Activated CD4-positive, alpha-beta memory T cell treated with anti-CD3 and anti-CD28 coated beads for 36 hours (primary cell): ENCODE measurements around the gene PRCP. TPM values are rescaled to one million over a fixed set of nuclear protein-coding genes. Genes with fewer than 3 reads are reported as not detected.
A peak's percentile ranks its signal among the peaks of the same experiment; 100 is the strongest.
"Not testable (repeated sequence)": the region's sequence is repeated elsewhere in the genome, so short reads cannot be mapped to it uniquely, and the experiment has no call there.

ENCODE experiments used
- CTCF ChIA-PET: fragments of 350-600 bp; sonication (Branson Sonifier 250); formaldehyde crosslinking; loops from one replicate; lab custom pipeline; 2021; ENCODE audit warnings: antibody characterized with exemption, inconsistent platforms; lab: Charles Lee
- POLR2A ChIA-PET: fragments of 350-600 bp; sonication (Branson Sonifier 250); formaldehyde crosslinking; loops from one replicate; lab custom pipeline; 2021; ENCODE audit warnings: antibody characterized with exemption; lab: Charles Lee
- DNase-seq: peaks from one replicate; pipeline ENCODE4 v3.0.0-alpha.2; 2020
- H3K27ac Mint-ChIP-seq: one replicate; pipeline ENCODE4 v1.8.0; 2021; ENCODE audit warnings: mixed read lengths
- H3K27me3 Mint-ChIP-seq: one replicate; pipeline ENCODE4 v1.8.0; 2021; ENCODE audit warnings: mixed read lengths
- H3K36me3 Mint-ChIP-seq: one replicate; pipeline ENCODE4 v1.8.0; 2021; ENCODE audit warnings: mixed read lengths
- H3K4me1 Mint-ChIP-seq: one replicate; pipeline ENCODE4 v1.8.0; 2021; ENCODE audit warnings: low read depth, mixed read lengths
- H3K4me3 Mint-ChIP-seq: one replicate; pipeline ENCODE4 v1.8.0; 2021; ENCODE audit warnings: mild to moderate bottlenecking, mixed read lengths
- H3K9me3 Mint-ChIP-seq: one replicate; pipeline ENCODE4 v1.8.0; 2021; ENCODE audit warnings: mixed read lengths
- intact Hi-C: fragments of 100-400 bp; cut with micrococcal nuclease; formaldehyde crosslinking; loops from one replicate; pipeline ENCODE4 v1.15.1; 2023
- total RNA-seq, 2 experiments: library from RNA; stranded (reverse); gene quantifications; one replicate each; pipeline ENCODE4 v1.2.3, GENCODE V29; 2021

Gene PRCP
- total RNA-seq, 2 experiments from 2014 or later = 26.7 to 27.0 TPM

DNA sequence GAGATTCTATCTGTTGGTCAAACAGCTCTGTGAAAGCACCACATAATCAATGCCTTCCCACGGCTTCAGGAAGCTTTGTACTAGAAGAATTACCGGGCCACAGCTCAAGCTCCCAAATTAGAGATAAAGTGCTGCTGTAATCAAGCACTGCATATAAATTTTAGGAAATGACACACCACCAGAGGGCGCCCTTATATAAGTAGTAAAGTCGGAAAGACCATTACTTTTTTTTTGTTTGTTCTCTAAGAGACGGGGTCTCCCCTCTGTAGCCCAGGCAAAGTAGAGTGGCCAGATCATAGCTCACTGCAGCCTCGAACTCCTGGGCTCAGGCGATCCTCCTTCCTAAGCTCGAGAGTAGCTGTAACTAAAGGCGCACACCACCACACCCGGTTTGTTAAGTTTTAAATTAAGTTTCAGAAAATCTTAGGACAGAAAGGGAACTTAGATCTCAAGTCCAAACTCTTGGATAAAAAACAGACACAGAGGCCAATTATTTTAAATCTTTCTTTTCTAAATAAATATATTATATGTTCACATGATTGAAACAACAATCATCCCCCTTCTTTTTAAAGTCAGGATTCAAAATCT lies 32.6 kb downstream of the PRCP start:
- H3K4me1 Mint-ChIP-seq = peaks cover 12% of the 10 kb centered on the region
- no peaks in the 10 kb centered on the region for H3K36me3 Mint-ChIP-seq
- intact Hi-C loops = loop anchor here (1.0 to 10.0 kb wide), 6 partner anchors 28 to 953 kb away; partner anchors contain the start of gene DDIAS
- H3K4me3 Mint-ChIP-seq = no peak overlapping the region
- H3K27me3 Mint-ChIP-seq = no peaks in the 10 kb centered on the region
- POLR2A ChIA-PET = interaction anchor here (0.9 to 1.2 kb wide), 2 partner anchors 33 to 34 kb away, joined by 3 to 4 read pairs; partner anchors contain the start of genes DDIAS and PRCP
- CTCF ChIA-PET = interaction anchor here (0.6 to 3.2 kb wide), 82 partner anchors 8 to 955 kb away, joined by 3 to 51 read pairs (median 4); partner anchors contain the start of genes DDIAS, PCF11, PRCP and RAB30
- no peak overlapping the region for H3K27ac Mint-ChIP-seq
- peak; percentile 68 for DNase-seq
- no peaks in the 10 kb centered on the region for H3K9me3 Mint-ChIP-seq

GRCh38 chr11:82865841-82866240 lies 34.4 kb downstream of the PRCP start:
- CTCF ChIA-PET = interaction anchor here (3.2 kb wide), 1 partner anchor 15 kb away, joined by 20 read pairs; no protein-coding TSS in a partner anchor
- peaks cover 8% of the 10 kb centered on the region for H3K4me1 Mint-ChIP-seq
- H3K36me3 Mint-ChIP-seq = no peaks in the 10 kb centered on the region
- intact Hi-C loops = loop anchor here (10.0 kb wide), 1 partner anchor 859 kb away; no protein-coding TSS in a partner anchor
- no peaks in the 10 kb centered on the region for H3K9me3 Mint-ChIP-seq
- DNase-seq = no peak
- POLR2A ChIA-PET = no interaction called here
- no peaks in the 10 kb centered on the region for H3K27me3 Mint-ChIP-seq
- H3K4me3 Mint-ChIP-seq = no peak overlapping the region
- no peak overlapping the region for H3K27ac Mint-ChIP-seq

- POLR2A ChIA-PET = no interaction called here
- no peaks in the 10 kb centered on the region for H3K27me3 Mint-ChIP-seq
- no peaks in the 10 kb centered on the region for H3K9me3 Mint-ChIP-seq
- H3K27ac Mint-ChIP-seq = no peak overlapping the region
- CTCF ChIA-PET = no interaction called here
- H3K4me3 Mint-ChIP-seq = no peak overlapping the region
- intact Hi-C loops = loop anchor here (1.0 to 10.0 kb wide), 2 partner anchors 146 to 861 kb away; no protein-coding TSS in a partner anchor
- peak; percentile 24 for DNase-seq
- H3K36me3 Mint-ChIP-seq = no peaks in the 10 kb centered on the region
- peaks cover 8% of the 10 kb centered on the region for H3K4me1 Mint-ChIP-seq
Measured at GRCh38 chr11:82864268-82864667, 36.0 kb downstream of the PRCP start.

DNA sequence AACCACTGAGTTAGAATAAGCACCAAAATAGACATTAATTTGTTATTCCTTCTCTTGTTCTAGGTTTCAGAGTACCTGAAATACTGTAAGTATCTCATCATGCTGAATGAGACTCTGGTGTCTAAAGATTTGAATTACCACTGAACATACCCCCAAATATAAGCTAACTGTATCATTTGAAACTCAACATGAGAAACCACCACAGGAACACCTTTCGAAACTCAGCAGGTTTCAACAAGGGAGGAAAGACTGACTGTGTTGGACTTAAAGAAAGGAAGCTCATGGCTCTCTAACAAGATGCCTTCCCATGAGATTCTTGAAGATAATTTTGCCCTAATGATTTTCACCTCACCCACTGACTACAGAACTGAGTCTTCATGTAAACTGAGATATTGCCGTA lies 37.0 kb downstream of the PRCP start:
- Mint-ChIP-seq H3K4me3 (no peak overlapping the region), H3K36me3 (no peaks in the 10 kb centered on the region), H3K4me1 (peaks cover 8% of the 10 kb centered on the region), H3K27me3 (no peaks in the 10 kb centered on the region), H3K9me3 (no peaks in the 10 kb centered on the region), H3K27ac (no peak overlapping the region)
- POLR2A ChIA-PET = no interaction called here
- intact Hi-C loops = loop anchor here (10.0 kb wide), 1 partner anchor 862 kb away; no protein-coding TSS in a partner anchor
- CTCF ChIA-PET = interaction anchor here (1.0 to 1.4 kb wide), 3 partner anchors 37 to 145 kb away, joined by 3 read pairs; partner anchors contain the start of gene PRCP
- DNase-seq = no peak

DNA sequence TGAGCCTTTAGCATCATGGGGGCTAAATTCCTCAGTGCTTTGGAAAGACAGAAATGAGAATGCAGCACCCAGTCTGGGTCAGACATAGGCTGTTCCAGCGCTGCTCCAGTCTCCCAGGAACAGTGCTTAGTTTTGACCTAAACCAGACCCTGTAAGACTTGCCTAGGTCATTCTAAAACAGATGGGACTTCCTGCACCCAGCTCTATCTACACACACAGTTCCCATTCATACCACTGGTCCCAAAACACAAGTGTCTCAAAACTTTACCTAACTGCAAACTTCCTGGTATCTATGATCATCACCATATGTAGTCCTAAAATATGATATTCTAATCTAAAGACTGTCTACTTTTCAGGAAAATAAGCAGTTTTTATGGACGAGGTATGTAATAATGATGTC lies 37.9 kb downstream of the PRCP start:
- Mint-ChIP-seq H3K4me3 (no peak overlapping the region), H3K9me3 (no peaks in the 10 kb centered on the region), H3K36me3 (no peaks in the 10 kb centered on the region), H3K27me3 (no peaks in the 10 kb centered on the region), H3K27ac (no peak overlapping the region), H3K4me1 (peaks cover 5% of the 10 kb centered on the region)
- DNase-seq = no peak
- intact Hi-C loops = loop anchor here (10.0 kb wide), 1 partner anchor 862 kb away; no protein-coding TSS in a partner anchor
- ChIA-PET CTCF (interaction anchor here (0.6 to 1.4 kb wide), 3 partner anchors 38 to 145 kb away, joined by 3 read pairs; partner anchors contain the start of gene PRCP), POLR2A (no interaction called here)

DNA sequence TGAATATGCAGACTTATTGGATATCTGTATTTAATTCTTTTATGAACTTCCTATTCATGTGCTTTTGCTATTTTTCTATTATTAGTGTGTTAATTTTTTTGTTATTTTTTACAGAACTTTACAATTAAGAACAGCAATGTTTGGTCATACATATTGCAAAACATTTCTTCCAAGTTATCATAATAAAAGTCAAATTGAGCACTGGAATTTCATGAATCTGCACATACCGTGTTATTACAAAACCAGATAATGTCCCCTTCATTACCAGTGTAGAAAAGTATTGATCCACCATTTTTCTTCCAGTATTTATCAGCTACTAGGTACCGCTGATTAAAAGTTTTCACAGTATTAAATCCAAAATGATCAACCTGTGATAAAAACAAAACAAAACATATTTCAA lies 40.5 kb downstream of the PRCP start:
- H3K4me1 Mint-ChIP-seq = peaks cover 5% of the 10 kb centered on the region
- DNase-seq = no peak
- ChIA-PET POLR2A (no interaction called here), CTCF (interaction anchor here (1.1 to 1.5 kb wide), 3 partner anchors 7 to 390 kb away, joined by 3 to 5 read pairs (median 4); no protein-coding TSS in a partner anchor)
- H3K27me3 Mint-ChIP-seq = no peaks in the 10 kb centered on the region
- H3K4me3 Mint-ChIP-seq = no peak overlapping the region
- H3K27ac Mint-ChIP-seq = no peak overlapping the region
- H3K9me3 Mint-ChIP-seq = no peaks in the 10 kb centered on the region
- intact Hi-C loops = loop anchor here (10.0 kb wide), 1 partner anchor 865 kb away; no protein-coding TSS in a partner anchor
- no peaks in the 10 kb centered on the region for H3K36me3 Mint-ChIP-seq

- ChIA-PET CTCF (interaction anchor here (1.1 to 2.3 kb wide), 3 partner anchors 9 to 141 kb away, joined by 4 to 12 read pairs (median 5); no protein-coding TSS in a partner anchor), POLR2A (no interaction called here)
- Mint-ChIP-seq H3K27me3 (no peaks in the 10 kb centered on the region), H3K27ac (no peak overlapping the region), H3K4me3 (no peak overlapping the region), H3K9me3 (no peaks in the 10 kb centered on the region), H3K36me3 (no peaks in the 10 kb centered on the region), H3K4me1 (peaks cover 9% of the 10 kb centered on the region)
- intact Hi-C loops = no loop called here
- DNase-seq = no peak
Measured at GRCh38 chr11:82858556-82859091, 41.6 kb downstream of the PRCP start.

DNA sequence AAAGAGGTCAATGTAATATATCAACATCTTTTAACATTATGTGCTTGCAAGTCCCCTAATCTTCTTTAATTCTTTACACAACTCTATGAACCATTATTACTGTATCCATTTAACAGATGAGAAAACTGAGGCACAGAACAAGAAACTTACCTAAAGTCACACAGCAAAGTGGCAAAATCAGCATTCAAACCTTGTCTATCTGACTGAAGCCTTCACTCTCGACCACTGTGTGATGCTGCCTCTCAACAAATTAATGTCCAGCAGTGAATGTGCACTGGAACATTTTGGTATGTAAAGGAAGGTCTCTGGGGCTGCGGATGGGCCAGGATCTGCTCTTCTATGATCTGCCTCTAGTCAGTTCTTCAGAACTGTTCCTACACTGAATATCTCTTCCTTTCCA lies 42.1 kb downstream of the PRCP start:
- Mint-ChIP-seq H3K36me3 (no peaks in the 10 kb centered on the region), H3K4me1 (peaks cover 4% of the 10 kb centered on the region), H3K9me3 (no peaks in the 10 kb centered on the region), H3K27me3 (no peaks in the 10 kb centered on the region), H3K27ac (no peak overlapping the region), H3K4me3 (no peak overlapping the region)
- DNase-seq = no peak
- POLR2A ChIA-PET = no interaction called here
- intact Hi-C loops = no loop called here
- CTCF ChIA-PET = interaction anchor here (2.3 kb wide), 1 partner anchor 9 kb away, joined by 12 read pairs; no protein-coding TSS in a partner anchor

GRCh38 chr11:82857145-82857544 lies 43.1 kb downstream of the PRCP start:
- no peak for DNase-seq
- ChIA-PET CTCF (interaction anchor here (2.3 kb wide), 1 partner anchor 10 kb away, joined by 12 read pairs; no protein-coding TSS in a partner anchor), POLR2A (no interaction called here)
- Mint-ChIP-seq H3K9me3 (no peaks in the 10 kb centered on the region), H3K27ac (no peak overlapping the region), H3K36me3 (no peaks in the 10 kb centered on the region), H3K4me3 (no peak overlapping the region), H3K4me1 (peaks cover 4% of the 10 kb centered on the region), H3K27me3 (no peaks in the 10 kb centered on the region)
- intact Hi-C loops = no loop called here

DNA sequence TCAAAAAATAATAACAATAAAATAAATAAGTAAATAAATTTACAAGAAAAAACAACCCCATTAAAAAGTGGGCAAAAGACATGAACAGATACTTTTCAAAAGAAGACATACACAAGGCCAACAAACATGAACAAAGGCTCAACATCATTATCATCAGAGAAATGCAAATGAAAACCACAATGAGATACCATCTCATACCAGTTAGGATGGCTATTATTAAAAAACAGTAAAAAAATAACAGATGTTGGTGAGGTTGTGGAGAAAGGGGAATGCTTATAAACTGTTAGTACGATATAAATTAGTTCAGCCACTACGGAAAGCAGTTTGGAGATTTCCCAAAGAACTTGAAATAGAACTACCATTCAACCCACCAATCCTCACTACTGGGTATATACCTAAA lies 44.6 kb downstream of the PRCP start:
- no peak for DNase-seq
- ChIA-PET POLR2A (no interaction called here), CTCF (interaction anchor here (0.8 kb wide), 1 partner anchor 12 kb away, joined by 4 read pairs; no protein-coding TSS in a partner anchor)
- no peaks in the 10 kb centered on the region for H3K9me3 Mint-ChIP-seq
- H3K36me3 Mint-ChIP-seq = no peaks in the 10 kb centered on the region
- intact Hi-C loops = no loop called here
- H3K4me1 Mint-ChIP-seq = peaks cover 4% of the 10 kb centered on the region
- no peak overlapping the region for H3K27ac Mint-ChIP-seq
- no peaks in the 10 kb centered on the region for H3K27me3 Mint-ChIP-seq
- H3K4me3 Mint-ChIP-seq = no peak overlapping the region

DNA sequence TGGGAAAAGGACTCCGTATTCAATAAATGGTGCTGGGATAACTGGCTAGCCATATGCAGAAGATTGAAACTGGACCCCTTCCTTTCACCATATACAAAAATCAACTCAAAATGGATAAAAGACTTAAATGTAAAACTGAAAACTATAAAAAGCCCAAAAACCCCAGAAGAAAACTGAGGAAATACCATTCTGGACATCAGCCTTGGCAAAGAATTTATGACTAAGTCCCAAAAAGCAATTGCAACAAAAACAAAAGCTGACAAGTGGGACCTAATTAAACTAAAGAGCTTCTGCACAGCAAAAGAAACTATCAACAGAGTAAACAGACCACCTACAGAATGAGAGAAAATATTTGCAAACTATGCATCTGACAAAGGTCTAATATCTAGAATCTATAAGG lies 45.3 kb downstream of the PRCP start:
- intact Hi-C loops, H3K27me3 Mint-ChIP-seq, H3K9me3 Mint-ChIP-seq, DNase-seq, H3K4me3 Mint-ChIP-seq, POLR2A ChIA-PET, H3K27ac Mint-ChIP-seq, H3K4me1 Mint-ChIP-seq, H3K36me3 Mint-ChIP-seq: not testable (repeated sequence)
- CTCF ChIA-PET = interaction anchor here (0.8 kb wide), 1 partner anchor 13 kb away, joined by 4 read pairs; no protein-coding TSS in a partner anchor

GRCh38 chr11:82854242-82854641 lies 46.0 kb downstream of the PRCP start:
- no peaks in the 10 kb centered on the region for H3K27me3 Mint-ChIP-seq
- ChIA-PET CTCF (no interaction called here), POLR2A (no interaction called here)
- H3K9me3 Mint-ChIP-seq = no peaks in the 10 kb centered on the region
- no peaks in the 10 kb centered on the region for H3K36me3 Mint-ChIP-seq
- DNase-seq = no peak
- intact Hi-C loops = no loop called here
- H3K27ac Mint-ChIP-seq = no peak overlapping the region
- no peak overlapping the region for H3K4me3 Mint-ChIP-seq
- H3K4me1 Mint-ChIP-seq = peaks cover 4% of the 10 kb centered on the region
